Measurements from ENCODE around the gene MAP2. TPM values are rescaled to one million over a fixed set of nuclear protein-coding genes. Genes with fewer than 3 reads are reported as not detected.

The MAP2 gene
- total and polyA plus RNA-seq, 12 donors: 3.5 to 15.5 (median 5.5) TPM

- WGBS, 2 donors: 95 to 100% methylated on average over 1 of the region's 1 CpG
- TF ChIP-seq, protein P1, sequence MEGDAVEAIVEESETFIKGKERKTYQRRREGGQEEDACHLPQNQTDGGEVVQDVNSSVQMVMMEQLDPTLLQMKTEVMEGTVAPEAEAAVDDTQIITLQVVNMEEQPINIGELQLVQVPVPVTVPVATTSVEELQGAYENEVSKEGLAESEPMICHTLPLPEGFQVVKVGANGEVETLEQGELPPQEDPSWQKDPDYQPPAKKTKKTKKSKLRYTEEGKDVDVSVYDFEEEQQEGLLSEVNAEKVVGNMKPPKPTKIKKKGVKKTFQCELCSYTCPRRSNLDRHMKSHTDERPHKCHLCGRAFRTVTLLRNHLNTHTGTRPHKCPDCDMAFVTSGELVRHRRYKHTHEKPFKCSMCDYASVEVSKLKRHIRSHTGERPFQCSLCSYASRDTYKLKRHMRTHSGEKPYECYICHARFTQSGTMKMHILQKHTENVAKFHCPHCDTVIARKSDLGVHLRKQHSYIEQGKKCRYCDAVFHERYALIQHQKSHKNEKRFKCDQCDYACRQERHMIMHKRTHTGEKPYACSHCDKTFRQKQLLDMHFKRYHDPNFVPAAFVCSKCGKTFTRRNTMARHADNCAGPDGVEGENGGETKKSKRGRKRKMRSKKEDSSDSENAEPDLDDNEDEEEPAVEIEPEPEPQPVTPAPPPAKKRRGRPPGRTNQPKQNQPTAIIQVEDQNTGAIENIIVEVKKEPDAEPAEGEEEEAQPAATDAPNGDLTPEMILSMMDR (IDR thresholded peaks at IDR 0.05): no peak
- Histone ChIP-seq H3K9me3 (peaks cover 0 to 8% (median 0%) of the 10 kb centered on the region in 11 donors), H3K4me1 (peaks cover 0 to 20% (median 11%) of the 10 kb centered on the region in 9 donors), H3K27ac (no peak overlapping the region), H3K36me3 (no peaks in the 10 kb centered on the region), H3K4me3 (no peak overlapping the region), H3K27me3 (no peaks in the 10 kb centered on the region)
- intact Hi-C loops (cut with DNase I): no loop called here
- DNase-seq (no peak), ATAC-seq (no peak)
Observed at GRCh38 chr2:209468846-209469245, 45.0 kb downstream of the MAP2 start.

DNA sequence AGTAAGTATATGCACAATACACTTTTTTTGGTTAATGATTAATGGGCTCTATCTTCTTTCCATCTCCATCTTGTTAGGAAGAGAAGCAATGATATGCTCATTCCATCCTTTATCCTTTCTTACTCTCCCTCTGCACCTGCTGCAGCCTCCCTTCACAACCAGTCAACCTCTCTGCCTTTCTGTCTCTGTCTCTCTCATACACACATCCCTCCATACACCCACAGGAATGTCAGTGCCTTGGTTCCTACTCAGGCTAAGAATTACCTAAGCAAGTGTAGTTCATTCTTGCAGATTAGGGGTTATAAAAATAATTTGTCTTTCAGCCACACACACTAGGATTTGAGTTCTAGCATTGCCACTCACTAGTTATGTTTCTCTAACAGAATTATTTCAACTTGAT, 45.6 kb downstream of the MAP2 start:
- H3K27me3 ChIP-seq: no peaks in the 10 kb centered on the region
- H3K4me3 ChIP-seq: no peak overlapping the region
- H3K9me3 ChIP-seq: peaks cover 0 to 8% (median 0%) of the 10 kb centered on the region in 11 donors
- H3K4me1 ChIP-seq: peaks cover 0 to 26% (median 14%) of the 10 kb centered on the region in 9 donors
- ATAC-seq (no peak), DNase-seq (no peak)
- no peaks in the 10 kb centered on the region for H3K36me3 ChIP-seq
- intact Hi-C loops (cut with DNase I): no loop called here
- no peak overlapping the region for H3K27ac ChIP-seq
- TF ChIP-seq, protein P1 (IDR thresholded peaks at IDR 0.05): no peak

DNA sequence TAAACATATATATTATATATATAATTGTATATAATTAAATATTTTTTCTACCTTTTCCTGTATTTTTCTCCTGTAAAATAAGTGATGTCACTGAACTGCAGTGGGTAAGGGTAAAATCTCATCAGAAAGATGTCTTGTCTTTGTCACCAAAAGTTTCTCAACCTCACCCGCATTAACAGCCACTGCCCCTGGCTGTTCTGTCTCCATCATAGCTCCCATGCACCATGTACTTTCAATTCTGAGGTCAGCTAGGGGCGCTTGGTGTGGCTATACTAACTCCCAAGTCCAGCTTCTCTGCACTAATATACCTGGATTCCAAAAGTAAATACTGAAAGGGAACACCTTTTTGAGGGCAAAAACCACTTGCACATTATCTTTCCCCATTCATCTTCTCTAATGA, 46.6 kb downstream of the MAP2 start:
- DNase-seq: no peak
- intact Hi-C loops (cut with DNase I): no loop called here
- Histone ChIP-seq H3K9me3 (peaks cover 0 to 8% (median 0%) of the 10 kb centered on the region in 11 donors), H3K4me3 (no peak overlapping the region), H3K36me3 (no peaks in the 10 kb centered on the region), H3K4me1 (peaks cover 0 to 28% (median 14%) of the 10 kb centered on the region in 9 donors), H3K27ac (no peak overlapping the region), H3K27me3 (no peaks in the 10 kb centered on the region)
- no peak for ATAC-seq
- 96 to 99% methylated on average over 2 of the region's 2 CpGs for WGBS, 2 donors
- TF ChIP-seq, protein P1 (IDR thresholded peaks at IDR 0.05): no peak

GRCh38 chr2:209471037-209471436, 47.2 kb downstream of the MAP2 start:
- Histone ChIP-seq H3K27ac (no peak overlapping the region), H3K36me3 (no peaks in the 10 kb centered on the region), H3K4me3 (no peak overlapping the region), H3K27me3 (no peaks in the 10 kb centered on the region), H3K4me1 (peaks cover 0 to 28% (median 14%) of the 10 kb centered on the region in 9 donors), H3K9me3 (peaks cover 0 to 8% (median 0%) of the 10 kb centered on the region in 11 donors)
- DNase-seq: no peak
- TF ChIP-seq, protein P1 (IDR thresholded peaks at IDR 0.05): no peak
- intact Hi-C loops (cut with DNase I): no loop called here
- no peak for ATAC-seq
